ENCODE results near the gene CELSR2. TPM values are rescaled to one million over a fixed set of nuclear protein-coding genes. Genes with fewer than 3 reads are reported as not detected.

The CELSR2 gene
- total and polyA plus RNA-seq, 2 experiments from 2014 or later = 11.2 to 35.1 TPM

- Mint-ChIP-seq H3K4me1 (peaks cover 38% of the 10 kb centered on the region), H3K36me3 (ENCODE audit: low read depth) (peaks cover 28% of the 10 kb centered on the region), H3K27me3 (ENCODE audit: insufficient read depth, low read depth, poor library complexity) (peaks cover 24% of the 10 kb centered on the region), H3K27ac (no peak overlapping the region), H3K4me3 (peak overlapping the region; percentile 23; the same call in 1 of the 3 replicates), H3K9me3 (peaks cover 17% of the 10 kb centered on the region; the same call in 2 of the 3 replicates)
- Histone ChIP-seq H3K36me3 (ENCODE audit: insufficient read depth) (no peaks in the 10 kb centered on the region; the same call in 1 of the 2 replicates), H3K27ac (ENCODE audit: low read depth) (no peak overlapping the region), H2AFZ (no peak overlapping the region), H3K4me2 (peak overlapping the region; percentile 64), H4K20me1 (replicated peaks; ENCODE audit: insufficient read depth) (no peaks in the 10 kb centered on the region; the same call in 1 of the 2 replicates), H3K4me1 (ENCODE audit: insufficient read depth) (peaks cover 27% of the 10 kb centered on the region), H3K27me3 (ENCODE audit: insufficient read depth) (peaks cover 5% of the 10 kb centered on the region), H3F3A (replicated peaks; ENCODE audit: low read depth) (no peaks in the 10 kb centered on the region), H3K79me2 (replicated peaks; ENCODE audit: insufficient read depth) (peaks cover 19% of the 10 kb centered on the region; the same call in 1 of the 2 replicates), H3K9me2 (ENCODE audit: insufficient read depth) (no peaks in the 10 kb centered on the region), H3K4me3 (no peak overlapping the region)
- DNase-seq (ENCODE audit: low spot score) = peak; percentile 55
- peak; percentile 66 for ATAC-seq
- TF ChIP-seq CREB1 (CRISPR knock-in tag; IDR thresholded peaks at IDR 0.05; ENCODE audit: low read depth) = no peak
- peak in 1 of 2 experiments; percentile 12; a peak in 1 of 4 replicates for TF ChIP-seq CTCF (conservative IDR thresholded peaks at IDR 0.05; ENCODE audit: low read depth in 2 of 2)
- no peak for TF ChIP-seq EZH2 (IDR thresholded peaks at IDR 0.05; ENCODE audit: low read depth, unreplicated experiment)
- no peak for TF ChIP-seq POLR2AphosphoS5 (IDR thresholded peaks at IDR 0.05; ENCODE audit: low read depth)
- no peak for TF ChIP-seq JUNB (IDR thresholded peaks at IDR 0.05; ENCODE audit: unreplicated experiment)
Measured at GRCh38 chr1:109255097-109255651, 5.8 kb downstream of the CELSR2 start.

- H2AFZ ChIP-seq = no peak overlapping the region
- no peaks in the 10 kb centered on the region for H3K27me3 ChIP-seq (ENCODE audit: insufficient read depth)
- Mint-ChIP-seq H3K4me3 (no peak overlapping the region; the same call in 2 of the 3 replicates), H3K36me3 (ENCODE audit: low read depth) (peaks cover 25% of the 10 kb centered on the region), H3K27me3 (ENCODE audit: insufficient read depth, low read depth, poor library complexity) (peaks cover 22% of the 10 kb centered on the region), H3K27ac (no peak overlapping the region), H3K4me1 (peaks cover 43% of the 10 kb centered on the region), H3K9me3 (peaks cover 16% of the 10 kb centered on the region; the same call in 2 of the 3 replicates)
- H3K79me2 ChIP-seq (replicated peaks; ENCODE audit: insufficient read depth) = peaks cover 19% of the 10 kb centered on the region; the same call in 1 of the 2 replicates
- no peak overlapping the region for H3K4me3 ChIP-seq
- ATAC-seq = no peak
- peaks cover 25% of the 10 kb centered on the region for H3K4me1 ChIP-seq (ENCODE audit: insufficient read depth)
- H3K9me2 ChIP-seq (ENCODE audit: insufficient read depth) = no peaks in the 10 kb centered on the region
- H4K20me1 ChIP-seq (replicated peaks; ENCODE audit: insufficient read depth) = no peaks in the 10 kb centered on the region; the same call in 1 of the 2 replicates
- no peak overlapping the region for H3K27ac ChIP-seq (ENCODE audit: low read depth)
- H3F3A ChIP-seq (replicated peaks; ENCODE audit: low read depth) = no peaks in the 10 kb centered on the region
- no peak overlapping the region; the same call in 1 of the 2 replicates for H3K4me2 ChIP-seq
- no peaks in the 10 kb centered on the region; the same call in 1 of the 2 replicates for H3K36me3 ChIP-seq (ENCODE audit: insufficient read depth)
- no peak for DNase-seq (ENCODE audit: low spot score)
- TF ChIP-seq EZH2phosphoT487 (IDR thresholded peaks at IDR 0.05; ENCODE audit: unreplicated experiment) (no peak), ZNF114 (CRISPR knock-in tag; IDR thresholded peaks at IDR 0.05) (no peak), REST (IDR thresholded peaks at IDR 0.05; ENCODE audit: unreplicated experiment) (no peak), JUNB (IDR thresholded peaks at IDR 0.05; ENCODE audit: unreplicated experiment) (no peak), CTCF (conservative IDR thresholded peaks at IDR 0.05; ENCODE audit: low read depth in 2 of 2) (no peak), ZNF331 (CRISPR knock-in tag; IDR thresholded peaks at IDR 0.05; ENCODE audit: low read depth) (no peak), NANOG (IDR thresholded peaks at IDR 0.05; ENCODE audit: borderline replicate concordance) (no peak), ETS1 (IDR thresholded peaks at IDR 0.05) (no peak), CREB1 (CRISPR knock-in tag; IDR thresholded peaks at IDR 0.05; ENCODE audit: low read depth) (no peak), POLR2AphosphoS5 (IDR thresholded peaks at IDR 0.05; ENCODE audit: low read depth) (no peak), STAT1 (IDR thresholded peaks at IDR 0.05; ENCODE audit: unreplicated experiment) (no peak), EZH2 (IDR thresholded peaks at IDR 0.05; ENCODE audit: low read depth, unreplicated experiment) (no peak)
Measured at GRCh38 chr1:109255678-109256077, 6.3 kb downstream of the CELSR2 start.
